ENCODE measurements around the gene NENF.
"Not testable (repeated sequence)": the region's sequence is repeated elsewhere in the genome, so short reads cannot be mapped to it uniquely, and the experiment has no call there.

The NENF gene

GRCh38 chr1:212432661-212433576, at the start of gene NENF:
TSS of gene NENF (plus strand) at chr1:212432920. CDS start at chr1:212432944, 24 bp downstream.
- DNase-seq (ENCODE audit: low read depth, low spot score) = peak; percentile 37

- no peak for DNase-seq (ENCODE audit: low read depth, low spot score)
Observed at GRCh38 chr1:212386029-212386428, 46.7 kb upstream of the NENF start.

GRCh38 chr1:212388985-212389716, 43.6 kb upstream of the NENF start:
- DNase-seq (ENCODE audit: low read depth, low spot score) = no peak

DNA sequence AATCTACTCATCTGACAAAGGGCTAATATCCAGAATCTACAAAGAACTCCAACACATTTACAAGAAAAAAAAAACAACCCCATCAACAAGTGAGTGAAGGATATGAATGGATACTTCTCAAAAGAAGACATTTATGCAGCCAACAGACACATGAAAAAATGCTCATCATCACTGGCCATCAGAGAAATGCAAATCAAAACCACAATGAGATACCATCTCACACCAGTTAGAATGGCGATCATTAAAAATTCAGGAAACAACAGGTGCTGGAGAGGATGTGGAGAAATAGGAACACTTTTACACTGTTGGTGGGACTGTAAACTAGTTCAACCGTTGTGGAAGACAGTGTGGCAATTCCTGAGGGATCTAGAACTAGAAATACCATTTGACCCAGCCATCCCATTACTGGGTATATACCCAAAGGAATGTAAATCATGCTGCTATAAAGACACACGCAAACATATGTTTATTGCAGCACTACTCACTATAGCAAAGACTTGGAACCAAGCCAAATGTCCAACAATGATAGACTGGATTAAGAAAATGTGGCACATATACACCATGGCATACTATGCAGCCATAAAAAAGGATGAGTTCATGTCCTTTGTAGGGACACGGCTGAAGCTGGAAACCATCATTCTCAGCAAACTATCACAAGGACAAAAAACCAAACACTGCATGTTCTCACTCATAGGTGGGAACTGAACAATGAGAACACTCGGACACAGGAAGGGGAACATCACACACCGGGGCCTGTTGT, 36.9 kb upstream of the NENF start:
- not testable (repeated sequence) for DNase-seq (ENCODE audit: low read depth, low spot score)

GRCh38 chr1:212396638-212397037, 36.1 kb upstream of the NENF start:
- no peak for DNase-seq (ENCODE audit: low read depth, low spot score)

- DNase-seq (ENCODE audit: low read depth, low spot score) = no peak
Observed at GRCh38 chr1:212397171-212397570, 35.5 kb upstream of the NENF start.

- no peak for DNase-seq (ENCODE audit: low read depth, low spot score)
Observed at GRCh38 chr1:212401042-212401441, 31.7 kb upstream of the NENF start.

DNA sequence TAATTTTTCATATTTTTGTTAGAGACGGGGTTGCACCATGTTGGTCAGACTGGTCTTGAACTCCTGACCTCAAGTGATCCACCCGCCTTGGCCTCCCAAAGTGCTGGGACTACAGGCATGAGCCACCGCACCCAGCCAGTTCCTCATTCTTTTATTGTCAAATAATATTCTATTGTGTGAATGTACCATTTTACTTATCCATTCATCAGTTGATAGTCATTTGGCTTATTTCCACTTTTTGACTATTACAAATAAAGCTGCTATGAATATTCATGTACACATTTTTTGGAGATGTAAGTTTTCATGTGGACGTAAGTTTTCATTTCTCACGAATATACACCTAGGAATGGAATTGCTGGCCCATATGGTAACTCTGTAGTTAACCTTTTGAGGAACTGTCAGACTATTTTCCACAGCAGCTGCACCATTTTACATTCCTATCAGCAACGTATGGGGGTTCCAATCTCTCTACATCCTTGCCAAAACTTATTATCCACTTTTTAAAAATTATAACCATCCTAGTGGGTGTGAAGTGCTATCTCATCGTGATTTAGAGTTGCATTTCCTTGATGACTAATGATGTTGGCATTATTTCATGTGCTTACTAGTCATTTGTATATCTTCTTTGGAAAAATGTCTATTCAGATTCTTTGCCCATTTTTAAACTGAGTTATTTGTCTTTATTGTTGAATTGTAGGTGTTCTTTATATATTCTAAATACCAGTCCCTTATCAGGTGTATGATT, 30.7 kb upstream of the NENF start:
- no peak for DNase-seq (ENCODE audit: low read depth, low spot score)

DNA sequence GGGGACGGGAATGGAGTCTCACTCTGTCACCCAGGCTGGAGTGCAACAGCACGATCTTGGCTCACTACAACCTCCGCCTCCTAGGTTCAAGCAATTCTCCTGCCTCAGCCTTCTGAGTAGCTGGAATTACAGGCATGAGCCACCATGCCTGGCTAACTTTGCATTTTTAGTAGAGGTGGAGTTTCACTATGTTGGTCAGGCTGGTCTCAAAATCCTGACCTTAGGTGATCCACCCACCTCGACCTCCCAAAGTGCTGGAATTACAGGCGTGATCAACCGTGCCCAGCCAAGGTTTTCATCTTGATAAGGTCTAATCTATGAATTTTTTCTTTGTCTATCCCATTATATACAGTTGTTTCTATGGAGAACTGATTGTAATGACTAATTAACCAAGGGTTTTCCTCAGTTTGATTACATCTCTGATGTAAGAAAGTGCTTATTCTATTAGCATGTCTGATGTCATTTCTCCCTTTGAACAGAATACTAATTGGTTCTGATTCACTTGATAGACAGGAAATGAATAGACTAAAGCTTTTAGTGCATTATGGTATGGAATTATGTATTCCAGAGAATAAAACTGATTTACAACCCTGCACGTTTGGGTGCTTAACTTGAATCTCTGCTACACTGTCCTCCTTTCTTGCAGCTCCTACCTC, 29.9 kb upstream of the NENF start:
- no peak for DNase-seq (ENCODE audit: low read depth, low spot score)

GRCh38 chr1:212410231-212410820, 22.4 kb upstream of the NENF start:
- DNase-seq (ENCODE audit: low read depth, low spot score) = no peak

- no peak for DNase-seq (ENCODE audit: low read depth, low spot score)
Observed at GRCh38 chr1:212412374-212412773, 20.3 kb upstream of the NENF start.

DNA sequence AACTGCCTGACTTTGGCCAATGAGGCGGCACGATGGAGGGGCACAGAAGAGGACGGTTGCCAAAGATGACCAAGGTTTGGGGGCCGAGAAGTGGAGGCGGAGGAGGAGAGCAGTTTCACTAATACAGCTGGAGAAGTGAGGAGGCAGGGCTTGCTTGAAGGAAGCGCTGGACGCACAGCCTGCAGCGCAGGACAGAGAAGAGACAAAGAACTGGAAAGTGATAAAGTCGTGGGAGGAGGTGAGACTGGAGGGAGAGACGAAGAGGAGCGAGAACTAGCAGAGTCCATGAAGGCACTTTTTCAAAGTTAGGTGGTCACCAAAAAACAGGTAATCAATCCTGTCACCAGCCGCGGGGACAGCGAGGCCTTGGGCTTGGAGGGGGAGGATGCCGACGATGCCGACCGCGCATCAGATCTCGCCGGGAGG, 18.8 kb upstream of the NENF start:
- DNase-seq (ENCODE audit: low read depth, low spot score) = no peak

- DNase-seq (ENCODE audit: low read depth, low spot score) = peak; percentile 52
Observed at GRCh38 chr1:212414328-212415106, 18.2 kb upstream of the NENF start, which contains the start of gene PACC1. TSS of gene PACC1 (minus strand) at chr1:212414886. CDS start at chr1:212414757, 129 bp downstream.

DNA sequence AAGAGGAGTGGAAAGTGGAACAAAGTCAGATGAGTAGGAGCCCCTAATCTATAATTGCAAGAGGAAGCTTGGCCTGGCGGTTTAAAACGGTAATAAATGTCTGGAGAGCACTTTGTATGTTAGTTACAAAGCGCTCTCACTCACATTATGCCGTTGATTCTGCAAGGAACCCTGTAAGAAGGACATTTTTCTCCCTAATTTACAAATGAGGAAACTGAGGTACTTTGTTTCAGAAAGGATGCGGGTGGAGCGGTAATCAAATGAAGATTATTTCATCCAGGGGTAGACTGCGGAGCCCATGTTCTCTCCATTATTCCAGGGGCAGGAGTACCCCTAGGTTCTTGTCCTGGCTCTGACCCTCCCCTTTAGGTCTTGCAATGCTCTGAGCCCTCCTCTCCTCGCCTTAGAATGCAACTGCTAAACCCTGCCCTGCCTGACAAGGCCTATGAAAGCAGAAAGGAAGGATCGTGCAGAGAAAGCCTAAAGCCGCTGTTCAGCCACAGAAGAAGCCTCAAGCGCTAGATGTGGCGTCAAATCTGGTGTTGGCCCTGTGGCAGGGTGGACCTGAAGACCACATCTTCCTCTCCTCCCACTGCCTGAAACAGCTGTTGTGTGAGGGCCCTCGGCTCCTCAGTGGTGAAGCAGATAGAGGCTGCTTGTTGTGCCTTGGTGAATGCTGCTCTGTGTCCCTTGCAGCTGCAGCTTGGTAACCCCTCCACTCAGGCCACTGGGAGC, 17.4 kb upstream of the NENF start:
- DNase-seq (ENCODE audit: low read depth, low spot score) = no peak

DNA sequence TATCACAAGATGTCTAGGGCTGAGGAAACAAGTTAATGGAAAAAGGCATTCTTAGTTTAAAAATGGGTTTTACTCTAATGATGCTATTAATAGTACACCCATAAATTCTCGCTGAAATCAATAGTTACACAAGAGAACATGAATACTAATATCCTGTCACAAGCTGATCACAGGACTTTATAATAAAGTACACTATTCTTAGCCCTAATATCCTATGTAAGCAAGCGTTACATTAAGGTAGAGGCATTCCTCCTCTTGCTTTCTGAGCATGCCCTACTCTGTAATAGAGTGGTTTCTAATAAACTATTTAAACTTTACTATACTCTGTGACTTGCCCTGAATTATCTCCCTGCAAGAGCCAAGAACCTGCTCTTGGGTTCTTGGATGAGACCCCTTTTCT, 11.6 kb upstream of the NENF start:
- DNase-seq (ENCODE audit: low read depth, low spot score) = no peak

- no peak for DNase-seq (ENCODE audit: low read depth, low spot score)
Observed at GRCh38 chr1:212423879-212424278, 8.8 kb upstream of the NENF start.

GRCh38 chr1:212428496-212428895, 4.2 kb upstream of the NENF start:
- no peak for DNase-seq (ENCODE audit: low read depth, low spot score)

GRCh38 chr1:212430416-212430815, 2.3 kb upstream of the NENF start:
- DNase-seq (ENCODE audit: low read depth, low spot score) = no peak

DNA sequence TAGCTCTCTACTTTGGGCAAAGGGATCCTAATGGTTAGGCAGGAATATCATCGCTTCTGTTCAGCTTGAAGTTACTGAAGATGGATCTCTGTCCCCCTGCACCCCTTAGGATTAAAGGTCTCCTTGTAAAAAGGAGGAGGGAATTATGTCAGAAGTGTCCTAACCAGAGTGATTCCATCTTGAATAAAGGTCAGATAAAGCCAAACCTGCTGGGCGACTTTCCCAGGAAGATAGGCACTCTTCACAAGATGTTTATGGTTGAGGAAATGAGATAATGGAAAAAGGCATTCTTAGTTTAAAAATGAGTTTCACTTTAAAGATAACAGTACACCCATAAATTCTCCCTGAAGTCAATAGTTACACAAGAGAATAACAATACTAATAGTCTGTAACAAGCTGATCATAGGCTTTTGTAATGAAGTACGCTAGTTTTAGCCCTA, 1.7 kb upstream of the NENF start:
- no peak for DNase-seq (ENCODE audit: low read depth, low spot score)
